Natural killer cell treated with Interleukin-12 subunit alpha and Interleukin-12 subunit beta and Interleukin-15 and Interleukin-18, amount 100 ng/mL, for 72 hours (primary cell): Measurements from ENCODE around the gene BAD. TPM values are rescaled to one million over a fixed set of nuclear protein-coding genes. Genes with fewer than 3 reads are reported as not detected.

Experiments used
- ATAC-seq, 2 donors: fragments of 150-1000 bp; cut with Tn5 transposase in 1 of 2; sonication (Bioruptor Pico), chemical (Tn5 transposase) in 1 of 2; 2 replicates each; pipeline ENCODE4 v1.10.0; 2021
- DNase-seq: peaks from one replicate; pipeline ENCODE4 v3.0.0; 2022; ENCODE audit warnings: low spot score
- H3K27ac Mint-ChIP-seq, 2 donors: 1 replicate in 1 of 2; 2 replicates in 1 of 2; pipeline ENCODE4 v1.8.0; 2022; ENCODE audit warnings: mixed read lengths in 2 of 2, mild to moderate bottlenecking in 1 of 2, moderate library complexity in 1 of 2
- H3K27me3 Mint-ChIP-seq, 2 donors: 1 replicate in 1 of 2; 2 replicates in 1 of 2; pipeline ENCODE4 v1.8.0; 2022; ENCODE audit warnings: mixed read lengths in 2 of 2
- H3K36me3 Mint-ChIP-seq: one replicate; pipeline ENCODE4 v1.8.0; 2022; ENCODE audit warnings: mixed read lengths
- H3K4me1 Mint-ChIP-seq, 2 donors: 1 replicate in 1 of 2; 2 replicates in 1 of 2; pipeline ENCODE4 v1.8.0; 2022; ENCODE audit warnings: low read depth in 2 of 2, mixed read lengths in 2 of 2, mild to moderate bottlenecking in 1 of 2
- H3K4me3 Mint-ChIP-seq: one replicate; pipeline ENCODE4 v1.8.0; 2022; ENCODE audit warnings: mixed read lengths
- H3K9me3 Mint-ChIP-seq: 2 replicates; pipeline ENCODE4 v1.8.0; 2022; ENCODE audit warnings: mixed read lengths
- total RNA-seq, 2 donors: library from RNA; stranded (reverse); gene quantifications; one replicate each; pipeline ENCODE4 v1.2.3, GENCODE V29; 2022

The BAD gene
- total RNA-seq, 2 donors from 2014 or later = 29.5 to 46.9 TPM

DNA sequence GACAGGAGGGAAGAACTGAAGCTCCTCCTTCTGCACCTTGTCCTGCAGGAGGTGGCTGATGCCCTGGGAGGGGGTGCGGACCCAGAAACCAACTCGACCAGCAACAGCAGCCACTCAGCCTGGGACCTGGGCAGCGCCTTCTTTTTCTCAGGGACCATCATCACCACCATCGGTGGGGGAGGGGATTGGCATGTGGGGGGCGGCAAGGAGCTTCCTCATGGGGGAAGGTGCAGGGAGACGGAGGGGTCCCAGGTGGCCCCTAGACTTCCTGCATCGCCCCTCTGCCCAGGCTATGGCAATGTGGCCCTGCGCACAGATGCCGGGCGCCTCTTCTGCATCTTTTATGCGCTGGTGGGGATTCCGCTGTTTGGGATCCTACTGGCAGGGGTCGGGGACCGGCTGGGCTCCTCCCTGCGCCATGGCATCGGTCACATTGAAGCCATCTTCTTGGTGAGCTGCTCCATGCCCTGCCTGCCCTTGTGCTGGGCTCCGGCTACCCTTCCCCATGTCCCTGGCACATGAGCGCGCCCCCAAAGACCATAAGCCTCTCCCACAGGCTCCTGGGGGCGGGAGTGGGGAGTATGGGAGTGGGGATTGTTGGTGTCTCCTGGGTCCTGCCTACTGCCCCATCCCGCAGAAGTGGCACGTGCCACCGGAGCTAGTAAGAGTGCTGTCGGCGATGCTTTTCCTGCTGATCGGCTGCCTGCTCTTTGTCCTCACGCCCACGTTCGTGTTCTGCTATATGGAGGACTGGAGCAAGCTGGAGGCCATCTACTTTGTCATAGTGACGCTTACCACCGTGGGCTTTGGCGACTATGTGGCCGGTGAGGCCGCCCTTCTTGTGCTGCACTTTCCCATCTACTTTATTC lies 12.6 kb upstream of the BAD start:
- no peak overlapping the region for H3K27ac Mint-ChIP-seq
- peaks cover 17 to 18% of the 10 kb centered on the region in 2 donors for H3K4me1 Mint-ChIP-seq
- no peak for ATAC-seq

GRCh38 chr11:64296236-64296635 lies 11.8 kb upstream of the BAD start:
- Mint-ChIP-seq H3K4me1 (peaks cover 17 to 18% of the 10 kb centered on the region in 2 donors), H3K27ac (no peak overlapping the region), H3K4me3 (no peak overlapping the region), H3K9me3 (no peaks in the 10 kb centered on the region), H3K36me3 (no peaks in the 10 kb centered on the region), H3K27me3 (peaks cover 44 to 51% of the 10 kb centered on the region in 2 donors)
- DNase-seq = no peak
- no peak for ATAC-seq

More for the DNA sequence above, 12.6 kb upstream of the BAD start:
- Mint-ChIP-seq H3K36me3 (no peaks in the 10 kb centered on the region), H3K27me3 (peaks cover 44 to 51% of the 10 kb centered on the region in 2 donors), H3K4me3 (no peak overlapping the region), H3K9me3 (no peaks in the 10 kb centered on the region)
- DNase-seq = no peak

- H3K9me3 Mint-ChIP-seq = no peaks in the 10 kb centered on the region
- no peak for DNase-seq
- no peaks in the 10 kb centered on the region for H3K36me3 Mint-ChIP-seq
- peaks cover 43 to 53% of the 10 kb centered on the region in 2 donors for H3K27me3 Mint-ChIP-seq
- no peak overlapping the region for H3K27ac Mint-ChIP-seq
- H3K4me1 Mint-ChIP-seq = peaks cover 15 to 17% of the 10 kb centered on the region in 2 donors
- no peak for ATAC-seq
- no peak overlapping the region for H3K4me3 Mint-ChIP-seq
Observed at GRCh38 chr11:64295760-64296159, 11.3 kb upstream of the BAD start.

DNA sequence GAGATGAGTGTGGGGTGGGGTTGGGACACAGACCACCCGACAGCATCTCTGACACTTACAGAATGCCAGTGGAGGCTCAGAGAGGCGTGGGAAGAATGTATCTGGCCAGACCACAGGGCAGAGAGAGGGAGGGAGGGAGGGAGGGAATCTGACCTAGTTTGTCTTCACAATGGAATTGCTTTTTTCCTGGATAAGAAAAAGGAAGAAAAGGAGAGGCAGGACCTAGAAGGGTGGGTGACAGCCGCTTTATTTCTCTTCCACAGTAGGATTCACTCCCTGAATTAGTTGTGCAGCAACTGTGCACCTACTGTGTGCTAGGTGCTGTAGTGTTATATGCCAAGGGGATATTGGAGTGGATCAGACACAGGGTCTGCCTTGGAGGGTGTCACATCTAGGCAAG lies 10.3 kb upstream of the BAD start:
- peaks cover 12 to 14% of the 10 kb centered on the region in 2 donors for H3K4me1 Mint-ChIP-seq
- H3K9me3 Mint-ChIP-seq = no peaks in the 10 kb centered on the region
- DNase-seq (no peak), ATAC-seq (no peak)
- H3K27me3 Mint-ChIP-seq = peaks cover 42 to 48% of the 10 kb centered on the region in 2 donors
- H3K36me3 Mint-ChIP-seq = no peaks in the 10 kb centered on the region
- no peak overlapping the region for H3K27ac Mint-ChIP-seq
- H3K4me3 Mint-ChIP-seq = no peak overlapping the region

DNA sequence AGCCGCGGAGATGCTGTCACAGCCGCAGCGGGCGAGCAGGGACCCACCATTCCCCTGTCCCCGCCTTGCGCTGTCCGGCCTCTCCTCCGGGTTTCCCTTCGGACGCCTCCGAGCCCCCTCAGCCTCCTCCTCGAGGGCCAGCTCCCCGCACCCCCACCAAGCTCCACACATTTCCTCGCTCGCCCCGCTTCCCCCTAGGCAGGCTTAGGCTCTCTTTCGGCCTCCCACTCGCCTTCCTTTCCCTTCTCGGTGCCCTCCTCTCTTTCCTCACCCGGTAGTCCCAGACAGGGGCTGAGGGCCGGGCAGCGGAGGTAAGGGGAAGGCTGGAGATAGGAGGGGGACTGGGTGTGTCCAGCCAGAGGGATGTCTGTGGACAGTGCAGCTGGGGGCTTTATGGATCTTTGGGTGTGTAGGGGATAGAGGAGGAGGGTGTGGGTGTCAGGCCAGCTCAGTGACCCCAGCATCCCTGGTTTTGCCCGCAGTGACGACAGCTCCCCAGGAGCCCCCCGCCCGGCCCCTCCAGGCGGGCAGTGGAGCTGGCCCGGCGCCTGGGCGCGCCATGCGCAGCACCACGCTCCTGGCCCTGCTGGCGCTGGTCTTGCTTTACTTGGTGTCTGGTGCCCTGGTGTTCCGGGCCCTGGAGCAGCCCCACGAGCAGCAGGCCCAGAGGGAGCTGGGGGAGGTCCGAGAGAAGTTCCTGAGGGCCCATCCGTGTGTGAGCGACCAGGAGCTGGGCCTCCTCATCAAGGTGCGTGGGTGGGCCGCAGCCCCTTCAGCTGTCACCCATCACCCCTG lies 8.2 kb upstream of the BAD start:
- peaks cover 36% of the 10 kb centered on the region in 2 donors for H3K27me3 Mint-ChIP-seq
- H3K27ac Mint-ChIP-seq = no peak overlapping the region
- DNase-seq = no peak
- ATAC-seq = peak in 1 of 2 donors; percentile 25
- no peaks in the 10 kb centered on the region for H3K9me3 Mint-ChIP-seq
- peak overlapping the region; percentile 30 for H3K4me3 Mint-ChIP-seq
- no peaks in the 10 kb centered on the region for H3K36me3 Mint-ChIP-seq
- H3K4me1 Mint-ChIP-seq = peaks cover 7 to 8% of the 10 kb centered on the region in 2 donors

DNA sequence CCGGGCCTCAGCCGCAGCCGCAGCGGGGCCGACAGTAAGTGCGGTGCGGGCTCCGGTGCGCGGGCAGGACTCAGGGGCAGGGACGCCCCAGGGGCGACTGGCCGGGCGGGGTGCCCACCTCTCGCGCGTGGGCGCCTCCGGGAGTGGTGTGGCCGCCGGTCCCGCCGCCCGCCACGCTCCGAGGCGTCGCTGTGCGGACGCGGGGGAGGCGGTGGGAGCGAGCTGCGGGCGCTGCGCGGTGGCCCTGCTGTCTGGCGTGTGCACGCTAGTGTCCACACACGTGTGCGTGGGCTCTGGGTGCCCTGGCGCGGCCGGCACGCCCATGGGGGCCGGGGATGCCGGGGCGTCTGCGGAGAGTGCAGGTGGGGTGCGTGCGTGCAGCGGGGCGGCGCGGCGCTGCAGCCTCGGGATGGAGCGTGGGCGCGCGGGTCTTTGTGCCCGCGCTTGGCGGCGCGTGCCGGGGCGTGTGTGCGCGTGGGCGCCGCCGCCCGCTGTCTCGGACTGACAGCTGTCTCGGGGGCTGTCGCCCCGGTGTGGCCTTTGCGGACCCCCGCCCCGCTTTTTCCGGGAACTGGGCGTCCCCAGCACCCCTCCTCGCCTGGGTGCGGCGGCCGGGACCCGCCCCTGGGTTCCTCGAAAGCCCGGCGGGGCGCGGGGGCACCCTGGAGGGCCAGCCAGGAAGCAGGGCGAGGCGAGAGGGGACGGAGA lies 7.4 kb upstream of the BAD start:
- Mint-ChIP-seq H3K27me3 (peaks cover 29 to 32% of the 10 kb centered on the region in 2 donors), H3K27ac (no peak overlapping the region), H3K4me3 (no peak overlapping the region), H3K36me3 (no peaks in the 10 kb centered on the region), H3K9me3 (no peaks in the 10 kb centered on the region), H3K4me1 (peaks cover 6 to 9% of the 10 kb centered on the region in 2 donors)
- ATAC-seq (peak; percentile 15 to 33), DNase-seq (no peak)

- ATAC-seq (no peak), DNase-seq (no peak)
- H3K27ac Mint-ChIP-seq = no peak within 1 kb of the TSS
- H3K4me1 Mint-ChIP-seq = peaks cover 12 to 15% of the 10 kb centered on the region in 2 donors
- no peaks in the 10 kb centered on the region for H3K9me3 Mint-ChIP-seq
- H3K27me3 Mint-ChIP-seq = peaks cover 29% of the 10 kb centered on the region in 2 donors
- peak within 1 kb of the TSS; percentile 74 for H3K4me3 Mint-ChIP-seq
- H3K36me3 Mint-ChIP-seq = no peaks in the 10 kb centered on the region
Observed at GRCh38 chr11:64291262-64291751, 6.8 kb upstream of the BAD start, which contains the start of gene KCNK4. TSS of gene KCNK4 (plus strand) at chr11:64291302. CDS start at chr11:64293019, 1,717 bp downstream.

DNA sequence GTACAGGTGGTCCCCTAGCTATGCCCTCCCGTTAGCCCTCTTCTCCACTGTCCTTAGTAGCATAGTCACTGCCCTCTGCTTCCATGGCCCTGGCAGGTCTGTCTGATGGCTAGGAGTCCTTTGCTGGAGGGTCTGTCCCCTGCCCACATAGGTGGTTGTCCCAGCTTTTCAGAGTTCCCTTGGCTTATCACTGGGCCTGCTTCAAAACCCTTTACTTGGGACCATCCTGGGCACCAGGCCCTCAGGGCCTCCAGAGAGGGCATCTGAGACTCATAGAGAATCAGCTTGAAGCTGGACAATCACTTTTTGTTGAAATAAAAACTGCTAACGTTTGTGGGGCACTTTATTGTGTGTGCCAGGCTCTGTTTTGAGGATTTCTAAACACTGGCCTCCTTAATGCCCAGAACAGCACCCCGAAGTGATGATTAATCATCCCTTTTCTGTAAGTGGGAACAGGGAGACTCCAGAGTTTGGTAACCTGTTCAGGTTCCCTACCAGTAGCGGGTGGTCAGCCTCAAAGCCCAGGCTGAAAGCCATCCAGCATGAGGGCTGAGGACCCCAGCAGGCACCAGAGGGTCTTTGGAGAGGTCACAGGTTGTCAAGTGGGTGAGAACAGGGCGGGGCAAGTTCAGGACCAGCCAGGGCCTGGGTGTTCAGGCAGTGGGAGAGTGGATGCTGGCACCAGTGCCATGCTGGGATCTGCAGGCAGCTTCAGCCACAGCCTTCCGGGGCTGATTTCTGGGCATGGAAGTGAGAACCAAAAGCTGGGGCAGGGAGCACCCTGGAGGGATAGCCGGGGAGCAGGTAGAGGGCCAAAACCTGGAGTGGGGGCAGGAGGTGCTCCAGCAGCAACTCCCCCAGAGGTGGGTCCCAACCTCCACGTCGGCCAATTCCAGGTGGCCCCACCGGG lies 6.1 kb upstream of the BAD start:
- Mint-ChIP-seq H3K4me1 (peaks cover 14 to 16% of the 10 kb centered on the region in 2 donors), H3K36me3 (no peaks in the 10 kb centered on the region), H3K27ac (no peak overlapping the region), H3K27me3 (peaks cover 25 to 29% of the 10 kb centered on the region in 2 donors), H3K9me3 (no peaks in the 10 kb centered on the region), H3K4me3 (peak overlapping the region; percentile 74)
- no peak for ATAC-seq
- no peak for DNase-seq

DNA sequence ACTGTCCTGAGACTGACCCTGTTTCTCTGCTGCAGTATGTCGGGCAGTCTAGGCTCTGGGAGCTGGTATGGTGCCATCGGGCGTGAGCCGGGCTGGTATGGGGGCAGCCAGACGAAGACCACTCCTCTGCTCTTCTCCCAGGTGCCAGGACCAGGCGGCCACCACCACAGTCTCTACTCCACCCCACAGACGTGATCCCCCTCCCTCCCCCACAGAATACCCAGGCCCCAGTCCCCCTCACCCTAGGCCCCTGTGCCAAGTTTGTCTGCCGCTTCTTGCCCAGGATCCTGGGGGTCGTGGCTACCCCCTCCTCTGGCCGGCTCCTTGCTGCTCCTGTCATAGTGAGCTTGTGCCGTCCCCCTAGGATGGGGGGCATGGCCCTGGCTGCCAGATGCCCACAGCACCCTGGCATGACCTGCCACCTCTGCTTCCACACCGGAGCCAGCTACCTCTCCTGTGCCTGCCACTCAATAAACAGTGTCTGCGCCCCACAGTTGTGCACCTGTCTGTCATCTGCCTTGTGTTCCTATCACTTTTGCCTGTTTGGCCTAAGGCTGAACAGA lies 4.6 kb upstream of the BAD start:
- peaks cover 16% of the 10 kb centered on the region in 2 donors for H3K4me1 Mint-ChIP-seq
- no peaks in the 10 kb centered on the region for H3K9me3 Mint-ChIP-seq
- DNase-seq (no peak), ATAC-seq (no peak)
- no peaks in the 10 kb centered on the region for H3K36me3 Mint-ChIP-seq
- no peak overlapping the region for H3K27ac Mint-ChIP-seq
- H3K4me3 Mint-ChIP-seq = no peak overlapping the region
- peaks cover 15 to 19% of the 10 kb centered on the region in 2 donors for H3K27me3 Mint-ChIP-seq

GRCh38 chr11:64288353-64288750 lies 3.9 kb upstream of the BAD start:
- H3K27me3 Mint-ChIP-seq = peaks cover 14 to 17% of the 10 kb centered on the region in 2 donors
- no peak overlapping the region for H3K27ac Mint-ChIP-seq
- ATAC-seq = no peak
- H3K9me3 Mint-ChIP-seq = no peaks in the 10 kb centered on the region
- H3K4me3 Mint-ChIP-seq = no peak overlapping the region
- no peak for DNase-seq
- peaks cover 16 to 19% of the 10 kb centered on the region in 2 donors for H3K4me1 Mint-ChIP-seq
- no peaks in the 10 kb centered on the region for H3K36me3 Mint-ChIP-seq

GRCh38 chr11:64287676-64288352 lies 3.3 kb upstream of the BAD start:
- no peak for ATAC-seq
- no peak overlapping the region for H3K4me3 Mint-ChIP-seq
- no peak for DNase-seq
- H3K27ac Mint-ChIP-seq = no peak overlapping the region
- H3K27me3 Mint-ChIP-seq = peaks cover 10 to 11% of the 10 kb centered on the region in 2 donors
- H3K4me1 Mint-ChIP-seq = peaks cover 18 to 19% of the 10 kb centered on the region in 2 donors
- no peaks in the 10 kb centered on the region for H3K36me3 Mint-ChIP-seq
- no peaks in the 10 kb centered on the region for H3K9me3 Mint-ChIP-seq

GRCh38 chr11:64286801-64287159 lies 2.3 kb upstream of the BAD start:
- H3K27me3 Mint-ChIP-seq = peaks cover 6 to 8% of the 10 kb centered on the region in 2 donors
- H3K36me3 Mint-ChIP-seq = no peaks in the 10 kb centered on the region
- DNase-seq = no peak
- peak overlapping the region; percentile 84 for H3K4me3 Mint-ChIP-seq
- peaks cover 19% of the 10 kb centered on the region in 2 donors for H3K4me1 Mint-ChIP-seq
- no peaks in the 10 kb centered on the region for H3K9me3 Mint-ChIP-seq
- no peak for ATAC-seq
- peak overlapping the region; percentile 73 to 82 for H3K27ac Mint-ChIP-seq
